H1 (cell line): Measurements from ENCODE around the gene THOC6. TPM values are rescaled to one million over a fixed set of nuclear protein-coding genes. Genes with fewer than 3 reads are reported as not detected.

Experiments used
- CTCF ChIA-PET: fragments of 300-600 bp; sonication (Branson Sonifier 250); formaldehyde crosslinking; loops from one replicate; lab custom pipeline; 2021; ENCODE audit not compliant: partially characterized antibody; lab: Charles Lee
- POLR2A ChIA-PET: fragments of 300-600 bp; sonication (Branson Sonifier 250); formaldehyde crosslinking; loops from one replicate; lab custom pipeline; 2021; ENCODE audit warnings: inconsistent platforms; ENCODE audit not compliant: partially characterized antibody; lab: Charles Lee
- DNase-seq, 2 experiments: peaks; one replicate each; pipeline versions ENCODE4 v3.0.0 to v3.0.0-alpha.2; 2010 to 2022; ENCODE audit warnings: low spot score in 2 of 2, low read depth in 1 of 2, mixed read lengths in 1 of 2
- FAIRE-seq: peaks from 2 replicates; lab custom pipeline; 2011; peaks lifted over from hg19 to GRCh38; lab: Jason Lieb, UNC
- H2AFZ ChIP-seq: 2 replicates; pipeline ENCODE4 v1.8.1; 2012; ENCODE audit warnings: low read length, inconsistent platforms
- H2AK5ac ChIP-seq: 2 replicates; pipeline ENCODE4 v1.6.1; 2013; ENCODE audit warnings: low read depth, low read length
- H2BK120ac ChIP-seq: replicated peaks from 2 replicates; pipeline ENCODE3; 2013; ENCODE audit warnings: low read depth, low read length, inconsistent platforms
- H2BK12ac ChIP-seq: 2 replicates; pipeline ENCODE4 v1.6.1; 2013; ENCODE audit warnings: low read depth, low read length
- H2BK15ac ChIP-seq: 2 replicates; pipeline ENCODE4 v1.6.1; 2013; ENCODE audit warnings: low read length
- H2BK20ac ChIP-seq: 2 replicates; pipeline ENCODE4 v1.6.1; 2013; ENCODE audit warnings: low read length
- H2BK5ac ChIP-seq: 2 replicates; pipeline ENCODE4 v1.6.1; 2013; ENCODE audit warnings: low read depth, low read length
- H3K14ac ChIP-seq: 2 replicates; pipeline ENCODE4 v1.6.1; 2013; ENCODE audit warnings: inconsistent platforms; ENCODE audit not compliant: insufficient read length
- H3K18ac ChIP-seq: 2 replicates; pipeline ENCODE4 v1.6.1; 2013; ENCODE audit warnings: low read length; ENCODE audit errors: extremely low read depth
- H3K23ac ChIP-seq: 2 replicates; pipeline ENCODE4 v1.6.1; 2013; ENCODE audit warnings: inconsistent platforms; ENCODE audit not compliant: insufficient read length
- H3K23me2 ChIP-seq: 2 replicates; pipeline ENCODE4 v1.6.1; 2013; ENCODE audit warnings: low read depth, low read length
- H3K27ac ChIP-seq: 2 replicates; pipeline ENCODE4 v1.6.1; 2011; ENCODE audit warnings: low read depth, low read length, inconsistent platforms
- H3K27me3 ChIP-seq, 4 experiments: replicated peaks in 1 of 4; 1 replicate in 1 of 4; 2 replicates in 3 of 4; pipeline versions ENCODE4 v1.6.1 to v1.8.1; 2011 to 2013; ENCODE audit warnings: low read length in 3 of 4, mild to moderate bottlenecking in 3 of 4, inconsistent platforms in 2 of 4, mixed read lengths in 2 of 4, moderate library complexity in 1 of 4; ENCODE audit not compliant: control insufficient read depth in 3 of 4, insufficient read depth in 3 of 4; ENCODE audit errors: extremely low read depth in 1 of 4
- H3K36me3 ChIP-seq, 4 experiments: 2 replicates each; pipeline versions ENCODE4 v1.6.1 to v1.8.1; 2011 to 2013; ENCODE audit warnings: mild to moderate bottlenecking in 4 of 4, low read length in 3 of 4, moderate library complexity in 2 of 4, control low read depth in 1 of 4, inconsistent platforms in 1 of 4; ENCODE audit not compliant: insufficient read depth in 4 of 4, control insufficient read depth in 2 of 4
- H3K4ac ChIP-seq: replicated peaks from 2 replicates; pipeline ENCODE3; 2013; ENCODE audit warnings: low read length, low read depth, mixed read lengths, inconsistent platforms; ENCODE audit not compliant: insufficient read length
- H3K4me1 ChIP-seq, 4 experiments: replicated peaks in 1 of 4; 1 replicate in 1 of 4; 2 replicates in 3 of 4; pipeline versions ENCODE4 v1.6.1 to v1.8.1; 2011 to 2013; ENCODE audit warnings: low read length in 3 of 4, inconsistent platforms in 2 of 4, mixed read lengths in 1 of 4; ENCODE audit not compliant: insufficient read depth in 4 of 4, control insufficient read depth in 3 of 4
- H3K4me2 ChIP-seq, 2 experiments: 2 replicates each; pipeline versions ENCODE4 v1.6.1 to v1.8.1; 2011 to 2013; ENCODE audit warnings: low read depth in 2 of 2, low read length in 2 of 2, control low read depth in 1 of 2, inconsistent platforms in 1 of 2, mild to moderate bottlenecking in 1 of 2; ENCODE audit not compliant: insufficient read depth in 1 of 2
- H3K4me3 ChIP-seq, 4 experiments: fragments of 200-600, 300-600 bp in 1 of 4; sonication (generic), shearing (Covaris generic), sonication (Bioruptor Twin) in 1 of 4; 2 replicates each; pipeline versions ENCODE4 v1.5.1 to v1.8.1; 2011 to 2016; ENCODE audit warnings: low read length in 4 of 4, low read depth in 3 of 4, control low read depth in 2 of 4, inconsistent platforms in 2 of 4, mild to moderate bottlenecking in 2 of 4, mixed read lengths in 1 of 4, moderate library complexity in 1 of 4; ENCODE audit not compliant: insufficient read depth in 2 of 4; ENCODE audit errors: extremely low read depth in 1 of 4
- H3K56ac ChIP-seq: replicated peaks from 2 replicates; pipeline ENCODE3; 2013; ENCODE audit warnings: low read depth, mild to moderate bottlenecking, mixed read lengths, low read length, inconsistent platforms; ENCODE audit not compliant: insufficient read length
- H3K79me1 ChIP-seq: 2 replicates; pipeline ENCODE4 v1.6.1; 2013; ENCODE audit warnings: low read depth, low read length, control low read depth
- H3K79me2 ChIP-seq, 2 experiments: 2 replicates each; pipeline versions ENCODE4 v1.6.1 to v1.8.1; 2012 to 2013; ENCODE audit warnings: low read length in 2 of 2, mild to moderate bottlenecking in 2 of 2, inconsistent platforms in 1 of 2; ENCODE audit not compliant: insufficient read depth in 2 of 2, control insufficient read depth in 1 of 2
- H3K9ac ChIP-seq, 4 experiments: replicated peaks in 1 of 4; 1 replicate in 1 of 4; 2 replicates in 3 of 4; pipeline versions ENCODE4 v1.6.1 to v1.8.1; 2011 to 2013; ENCODE audit warnings: low read depth in 3 of 4, low read length in 3 of 4, control low read depth in 2 of 4, mild to moderate bottlenecking in 2 of 4, moderate library complexity in 2 of 4, inconsistent platforms in 1 of 4; ENCODE audit errors: extremely low read depth in 1 of 4
- H3K9me3 ChIP-seq, 2 experiments: 2 replicates each; pipeline versions ENCODE4 v1.6.1 to v1.8.1; 2012 to 2013; ENCODE audit warnings: mild to moderate bottlenecking in 2 of 2, moderate library complexity in 2 of 2, control low read depth in 1 of 2, inconsistent platforms in 1 of 2, low read depth in 1 of 2, low read length in 1 of 2, mixed read lengths in 1 of 2; ENCODE audit not compliant: insufficient read depth in 2 of 2
- H4K20me1 ChIP-seq, 2 experiments: replicated peaks in 1 of 2; 2 replicates each; pipeline versions ENCODE3 to v1.8.1; 2011 to 2013; ENCODE audit warnings: inconsistent platforms in 2 of 2, low read length in 2 of 2, mild to moderate bottlenecking in 1 of 2; ENCODE audit not compliant: insufficient read depth in 2 of 2, control insufficient read depth in 1 of 2
- H4K5ac ChIP-seq: 2 replicates; pipeline ENCODE4 v1.6.1; 2013; ENCODE audit warnings: low read length, low read depth, mixed read lengths, inconsistent platforms; ENCODE audit not compliant: insufficient read length
- H4K8ac ChIP-seq: 2 replicates; pipeline ENCODE4 v1.8.0; 2013; ENCODE audit warnings: mild to moderate bottlenecking, moderate library complexity, low read length, inconsistent platforms; ENCODE audit not compliant: insufficient read depth; ENCODE audit errors: extremely low read depth
- H4K91ac ChIP-seq: replicated peaks from 2 replicates; pipeline ENCODE3; 2013; ENCODE audit warnings: low read length, mixed read lengths, inconsistent platforms; ENCODE audit not compliant: insufficient read length
- WGBS, 2 experiments: shearing (Covaris generic) in 1 of 2; methylation state at CpG; one replicate each; pipeline versions ENCODE4 v1.1.6 to v1.1.7; 2013 to 2015; ENCODE audit warnings: low lambda C conversion rate in 2 of 2, mixed read lengths in 2 of 2, inconsistent platforms in 1 of 2, low coverage in 1 of 2, missing lambda C conversion rate in 1 of 2; ENCODE audit not compliant: insufficient replicate concordance in 2 of 2, insufficient coverage in 1 of 2, insufficient read length in 1 of 2; ENCODE audit errors: extremely low coverage in 1 of 2, missing lambda C conversion rate in 1 of 2; 5-methylcytosine and 5-hydroxymethylcytosine counted together
- polyA plus RNA-seq, 7 experiments: library from polyadenylated mRNA; depleted of rRNA in 3 of 7; stranded (reverse) in 5 of 7; unstranded in 2 of 7; fragments of >200 nt in 5 of 7; fragments of 200-250 nt in 2 of 7; gene quantifications; 1 replicate in 5 of 7; 2 replicates in 1 of 7; 4 replicates in 1 of 7; pipeline versions ENCODE4 v1.2.1 to v1.2.3, GENCODE V29; 2011 to 2013; ENCODE audit warnings: missing spikeins in 2 of 7, mixed read lengths in 2 of 7
- total RNA-seq: library from RNA; stranded (reverse); fragmentation: NEBNext Ultra II Directional; extraction: Animal tissue kit (Norgen Biotek cat#: 25700); gene quantifications from 2 replicates; pipeline ENCODE4 v1.2.1, GENCODE V29; 2021

Gene THOC6
- total and polyA plus RNA-seq, 2 of the 8 experiments (the other 6 are each of a cell fraction or from before 2014, with no cell fraction given) = 78.5 to 111 TPM

DNA sequence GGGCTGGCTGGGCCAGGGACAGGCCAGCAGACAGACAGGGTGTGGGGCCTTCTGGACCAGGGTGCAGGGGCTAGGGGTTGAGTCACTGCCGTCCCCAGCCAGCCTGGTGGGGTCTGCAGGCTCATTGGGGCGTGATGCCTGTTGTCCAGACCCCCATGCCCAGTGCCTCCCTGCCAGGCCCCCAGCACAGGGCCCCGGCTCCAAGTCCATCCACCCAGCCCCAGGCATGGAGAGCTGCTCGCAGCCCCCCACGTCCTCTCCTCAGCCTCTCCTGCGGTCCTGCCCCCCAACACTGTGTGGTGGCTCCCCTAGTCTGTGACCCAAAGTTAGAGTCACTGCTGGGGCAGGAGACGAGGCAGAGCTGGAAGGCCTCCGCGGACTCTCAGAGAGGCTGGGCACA lies 36.5 kb upstream of the THOC6 start:
- no peak overlapping the region for H3K18ac ChIP-seq
- no peak overlapping the region for H3K9ac ChIP-seq
- no peak overlapping the region for H4K91ac ChIP-seq
- H3K27ac ChIP-seq = no peak overlapping the region
- POLR2A ChIA-PET = interaction anchor here (0.5 to 15.2 kb wide), 10 partner anchors 10 to 36 kb away, joined by 3 to 200 read pairs (median 3); partner anchors contain the start of genes CLDN6, HCFC1R1, THOC6 and TNFRSF12A
- no peaks in the 10 kb centered on the region for H4K20me1 ChIP-seq
- no peak overlapping the region for H4K5ac ChIP-seq
- CTCF ChIA-PET = interaction anchor here (0.9 to 5.2 kb wide), 5 partner anchors 10 to 41 kb away, joined by 3 to 24 read pairs (median 4); partner anchors contain the start of genes CLDN6 and CLDN9
- FAIRE-seq = no peak
- H3K79me1 ChIP-seq = no peaks in the 10 kb centered on the region
- H3K23me2 ChIP-seq = no peaks in the 10 kb centered on the region; the same call in 1 of the 2 replicates
- H2AFZ ChIP-seq = no peak overlapping the region
- no peaks in the 10 kb centered on the region for H3K9me3 ChIP-seq
- H3K36me3 ChIP-seq = no peaks in the 10 kb centered on the region
- H3K14ac ChIP-seq = no peak overlapping the region
- 0 out of 2 replicates have a peak overlapping the region, but pooled peaks have one; percentile 27 for H2BK12ac ChIP-seq
- no peak overlapping the region for H3K56ac ChIP-seq
- H3K23ac ChIP-seq = no peak overlapping the region
- H2BK5ac ChIP-seq = no peak overlapping the region
- DNase-seq = no peak
- H4K8ac ChIP-seq = no peak overlapping the region
- no peak overlapping the region for H2BK15ac ChIP-seq
- peaks cover 3 to 28% (median 23%) of the 10 kb centered on the region in 4 experiments for H3K4me1 ChIP-seq
- H2BK120ac ChIP-seq = no peak overlapping the region
- H3K4me3 ChIP-seq = no peak overlapping the region
- no peak overlapping the region for H3K4me2 ChIP-seq
- no peak overlapping the region for H3K4ac ChIP-seq
- no peaks in the 10 kb centered on the region for H3K79me2 ChIP-seq
- H3K27me3 ChIP-seq = no peaks in the 10 kb centered on the region; a peak in 1 of 7 replicates
- 93% methylated on average over 9 of the region's 9 CpGs; no CpG with 5 or more reads in 1 of the 2 experiments for WGBS, 2 experiments
- no peak overlapping the region for H2AK5ac ChIP-seq
- no peak overlapping the region for H2BK20ac ChIP-seq
